Stomach (tissue), 4 donors: ENCODE data around the gene OR6C6.

Experiments used
- EP300 ChIP-seq: sonication (generic); formaldehyde crosslinking; IDR thresholded peaks from one replicate; pipeline ENCODE4 v1.6.1; 2017; ENCODE audit warnings: antibody characterized with exemption
- POLR2A ChIP-seq, 4 donors: fragments of 450-650 bp; IDR thresholded peaks; one replicate each; pipeline ENCODE4 v1.6.1; 2016; ENCODE audit warnings: antibody characterized with exemption in 4 of 4, control low read depth in 2 of 4, mild to moderate bottlenecking in 1 of 4, moderate library complexity in 1 of 4
- POLR2AphosphoS5 ChIP-seq, 3 donors: sonication (generic); formaldehyde crosslinking; IDR thresholded peaks; one replicate each; pipeline ENCODE4 v1.6.1; 2016; ENCODE audit warnings: antibody characterized with exemption in 3 of 3
- TF ChIP-seq, protein P1 (sequence below), 7 experiments: fragments of 450-650 bp in 4 of 7; fragments of 200-600 bp in 3 of 7; sonication (generic) in 3 of 7; IDR thresholded peaks; one replicate each; pipeline ENCODE4 v1.5.1; 2016 to 2019; ENCODE audit warnings: antibody characterized with exemption in 7 of 7, control low read depth in 2 of 7, mild to moderate bottlenecking in 1 of 7

DNA sequence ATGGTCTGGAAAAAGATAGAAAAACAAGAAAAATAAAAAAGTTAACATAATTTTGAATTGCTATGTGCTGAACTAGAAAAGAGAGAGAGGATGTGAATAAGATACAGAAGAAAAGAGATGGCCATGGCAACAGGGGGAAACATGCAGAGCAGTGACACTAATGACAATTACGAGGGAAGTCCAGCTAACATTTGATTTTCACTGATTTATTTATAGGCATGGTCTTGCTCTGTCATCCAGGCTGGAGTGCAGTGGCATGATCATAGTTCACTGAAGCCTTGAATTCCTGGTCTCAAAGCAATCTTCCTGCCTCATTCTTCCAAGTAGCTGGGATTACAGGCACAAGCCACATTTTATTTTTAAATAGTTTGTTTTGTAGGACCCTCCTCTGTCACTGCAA is 50.2 kb downstream of the OR6C6 start:
- TF ChIP-seq, protein P1, sequence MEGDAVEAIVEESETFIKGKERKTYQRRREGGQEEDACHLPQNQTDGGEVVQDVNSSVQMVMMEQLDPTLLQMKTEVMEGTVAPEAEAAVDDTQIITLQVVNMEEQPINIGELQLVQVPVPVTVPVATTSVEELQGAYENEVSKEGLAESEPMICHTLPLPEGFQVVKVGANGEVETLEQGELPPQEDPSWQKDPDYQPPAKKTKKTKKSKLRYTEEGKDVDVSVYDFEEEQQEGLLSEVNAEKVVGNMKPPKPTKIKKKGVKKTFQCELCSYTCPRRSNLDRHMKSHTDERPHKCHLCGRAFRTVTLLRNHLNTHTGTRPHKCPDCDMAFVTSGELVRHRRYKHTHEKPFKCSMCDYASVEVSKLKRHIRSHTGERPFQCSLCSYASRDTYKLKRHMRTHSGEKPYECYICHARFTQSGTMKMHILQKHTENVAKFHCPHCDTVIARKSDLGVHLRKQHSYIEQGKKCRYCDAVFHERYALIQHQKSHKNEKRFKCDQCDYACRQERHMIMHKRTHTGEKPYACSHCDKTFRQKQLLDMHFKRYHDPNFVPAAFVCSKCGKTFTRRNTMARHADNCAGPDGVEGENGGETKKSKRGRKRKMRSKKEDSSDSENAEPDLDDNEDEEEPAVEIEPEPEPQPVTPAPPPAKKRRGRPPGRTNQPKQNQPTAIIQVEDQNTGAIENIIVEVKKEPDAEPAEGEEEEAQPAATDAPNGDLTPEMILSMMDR (IDR thresholded peaks at IDR 0.05), result no peak
- TF ChIP-seq POLR2A (IDR thresholded peaks at IDR 0.05) (no peak), POLR2AphosphoS5 (IDR thresholded peaks at IDR 0.05) (no peak), EP300 (no peak)
